Lower leg skin (tissue), 3 donors: ENCODE results near the gene SPINK4.

ENCODE experiments used
- POLR2A ChIP-seq, 2 donors: fragments of 450-650 bp; IDR thresholded peaks; one replicate each; pipeline ENCODE4 v1.6.1; 2016 to 2017; ENCODE audit warnings: antibody characterized with exemption in 2 of 2, mild to moderate bottlenecking in 1 of 2, moderate library complexity in 1 of 2
- TF ChIP-seq, protein P1 (sequence below), 3 donors: fragments of 450-650 bp; IDR thresholded peaks; one replicate each; pipeline ENCODE4 v1.5.1; 2016; ENCODE audit warnings: antibody characterized with exemption in 3 of 3, mild to moderate bottlenecking in 3 of 3, moderate library complexity in 2 of 3

DNA sequence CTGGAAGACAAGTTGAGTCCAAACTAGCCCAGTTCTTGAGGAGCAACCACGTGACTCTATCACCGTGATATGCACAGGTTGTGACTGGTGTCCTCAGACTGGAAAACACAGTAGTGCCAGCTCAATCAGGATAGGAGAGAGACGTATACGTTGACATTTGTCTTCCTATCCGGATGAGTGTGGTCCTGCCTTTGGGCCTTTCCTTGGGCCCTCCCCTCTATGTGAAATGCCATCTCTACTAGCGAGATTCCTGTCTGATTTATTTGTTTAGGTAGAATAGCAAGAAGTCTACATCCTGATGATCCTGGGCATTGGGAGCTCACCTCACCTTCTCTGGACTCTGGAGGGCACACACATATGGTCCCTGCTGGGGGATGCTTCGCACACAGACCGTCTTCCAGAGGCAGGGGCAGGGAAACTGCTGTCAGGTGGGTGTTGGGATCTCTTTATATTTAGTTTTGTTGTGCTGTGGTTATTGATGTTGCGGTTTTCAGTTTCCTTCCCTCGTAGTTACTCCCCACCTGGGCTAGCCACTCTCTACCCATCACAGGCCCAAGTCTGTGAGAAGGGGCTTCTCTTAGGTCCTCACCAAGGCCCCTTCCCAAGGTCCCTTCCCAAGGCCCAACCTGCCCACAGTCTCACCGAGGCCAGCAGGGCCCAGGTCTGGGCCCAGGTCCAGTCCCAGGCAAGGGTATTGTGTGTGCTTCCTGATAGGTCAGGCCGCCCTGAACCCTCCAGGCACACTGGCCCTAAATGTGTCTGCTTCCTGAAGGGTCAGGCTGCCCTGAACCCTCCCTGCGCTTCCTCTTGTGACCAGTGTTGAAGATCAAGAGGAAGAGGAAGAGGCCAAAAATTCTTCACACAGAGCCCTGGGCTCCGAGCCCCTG, 19.0 kb upstream of the SPINK4 start:
- TF ChIP-seq, protein P1, sequence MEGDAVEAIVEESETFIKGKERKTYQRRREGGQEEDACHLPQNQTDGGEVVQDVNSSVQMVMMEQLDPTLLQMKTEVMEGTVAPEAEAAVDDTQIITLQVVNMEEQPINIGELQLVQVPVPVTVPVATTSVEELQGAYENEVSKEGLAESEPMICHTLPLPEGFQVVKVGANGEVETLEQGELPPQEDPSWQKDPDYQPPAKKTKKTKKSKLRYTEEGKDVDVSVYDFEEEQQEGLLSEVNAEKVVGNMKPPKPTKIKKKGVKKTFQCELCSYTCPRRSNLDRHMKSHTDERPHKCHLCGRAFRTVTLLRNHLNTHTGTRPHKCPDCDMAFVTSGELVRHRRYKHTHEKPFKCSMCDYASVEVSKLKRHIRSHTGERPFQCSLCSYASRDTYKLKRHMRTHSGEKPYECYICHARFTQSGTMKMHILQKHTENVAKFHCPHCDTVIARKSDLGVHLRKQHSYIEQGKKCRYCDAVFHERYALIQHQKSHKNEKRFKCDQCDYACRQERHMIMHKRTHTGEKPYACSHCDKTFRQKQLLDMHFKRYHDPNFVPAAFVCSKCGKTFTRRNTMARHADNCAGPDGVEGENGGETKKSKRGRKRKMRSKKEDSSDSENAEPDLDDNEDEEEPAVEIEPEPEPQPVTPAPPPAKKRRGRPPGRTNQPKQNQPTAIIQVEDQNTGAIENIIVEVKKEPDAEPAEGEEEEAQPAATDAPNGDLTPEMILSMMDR (IDR thresholded peaks at IDR 0.05), result no peak
- TF ChIP-seq POLR2A (IDR thresholded peaks at IDR 0.05), result no peak
